Activated naive CD4-positive, alpha-beta T cell treated with anti-CD3 and anti-CD28 coated beads, Interleukin-2, amount 10 ng/mL, durations not matched to agents 7 days and 5 days (primary cell): ENCODE data around the gene CCDC78.

Experiments used
- CTCF ChIA-PET: fragments of 350-600 bp; sonication (Branson Sonifier 250); formaldehyde crosslinking; loops from one replicate; lab custom pipeline; 2021; ENCODE audit warnings: antibody characterized with exemption; lab: Charles Lee
- DNase-seq: peaks from one replicate; pipeline ENCODE4 v3.0.0-alpha.2; 2020
- H3K27ac Mint-ChIP-seq: one replicate; pipeline ENCODE4 v1.8.0; 2021; ENCODE audit warnings: mild to moderate bottlenecking, moderate library complexity, mixed read lengths
- H3K27me3 Mint-ChIP-seq: one replicate; pipeline ENCODE4 v1.8.0; 2021; ENCODE audit warnings: mild to moderate bottlenecking, mixed read lengths
- H3K36me3 Mint-ChIP-seq: one replicate; pipeline ENCODE4 v1.8.0; 2021; ENCODE audit warnings: mixed read lengths
- H3K4me1 Mint-ChIP-seq: one replicate; pipeline ENCODE4 v1.8.0; 2021; ENCODE audit warnings: mixed read lengths
- H3K4me3 Mint-ChIP-seq: one replicate; pipeline ENCODE4 v1.8.0; 2021; ENCODE audit warnings: mild to moderate bottlenecking, moderate library complexity, mixed read lengths
- H3K9me3 Mint-ChIP-seq: one replicate; pipeline ENCODE4 v1.8.0; 2021; ENCODE audit warnings: mixed read lengths

The CCDC78 gene

DNA sequence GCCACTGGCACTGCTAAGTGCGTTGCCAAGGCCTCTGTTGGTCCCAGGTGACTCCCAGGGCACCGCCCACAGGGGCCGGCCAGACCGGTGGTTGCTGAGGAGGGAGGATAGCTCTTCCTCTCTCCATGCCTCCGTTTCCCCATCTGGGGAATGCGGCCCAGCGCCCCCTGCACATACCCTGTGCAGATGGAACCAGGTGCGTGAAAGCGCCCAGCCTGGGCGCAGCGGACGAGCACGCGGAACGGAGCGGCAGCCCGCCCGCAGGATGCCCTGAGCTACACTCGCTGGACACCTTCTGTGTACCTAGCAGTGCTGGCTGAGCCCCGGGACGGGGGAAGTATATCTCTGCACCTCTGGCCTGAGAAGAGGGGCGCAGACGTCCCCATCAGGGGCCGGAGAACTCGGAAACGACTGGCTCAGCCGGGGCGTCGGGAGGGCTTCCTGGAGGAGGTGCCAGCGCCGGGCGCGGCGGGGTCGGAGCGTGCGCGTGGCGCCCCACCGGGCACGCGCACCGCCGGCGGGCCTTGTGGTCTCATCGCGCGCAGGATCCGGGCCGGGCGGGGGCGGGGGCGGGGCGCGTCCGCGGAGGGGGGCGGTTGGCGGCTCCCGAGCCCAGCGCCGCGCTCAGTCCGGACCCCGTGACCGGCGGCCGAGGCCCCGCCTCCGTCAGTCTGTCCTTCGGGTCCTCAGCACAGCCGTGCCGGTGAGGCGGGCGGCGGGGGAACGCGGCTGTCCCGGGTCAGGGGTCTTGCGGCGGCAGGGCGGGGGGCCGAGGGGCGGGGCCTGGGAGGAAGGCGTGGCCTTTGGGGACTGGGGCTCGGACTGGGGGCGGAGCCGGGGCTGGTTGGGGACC, at the start of gene CCDC78, which contains the start of gene HAGHL:
Gene CCDC78, minus strand, starts transcription at position 6 of the 853 bp plus-strand sequence. CDS start 76 bp downstream, outside the sequence.
Gene HAGHL, plus strand, starts transcription at position 669 of the 853 bp plus-strand sequence. CDS start 404 bp downstream, outside the sequence.
- H3K36me3 Mint-ChIP-seq, result no peaks in the 10 kb centered on the region
- peak within 1 kb of the TSS; percentile 70 for H3K4me3 Mint-ChIP-seq
- no peak within 1 kb of the TSS for H3K27ac Mint-ChIP-seq
- H3K9me3 Mint-ChIP-seq, result no peaks in the 10 kb centered on the region
- peaks cover 7% of the 10 kb centered on the region for H3K4me1 Mint-ChIP-seq
- CTCF ChIA-PET, result interaction anchor here (1.0 to 3.2 kb wide), 3 partner anchors 9 to 14 kb away, joined by 4 to 10 read pairs (median 6); partner anchors contain the start of gene METRN
- peak; percentile 79 for DNase-seq
- peaks cover 43% of the 10 kb centered on the region for H3K27me3 Mint-ChIP-seq

DNA sequence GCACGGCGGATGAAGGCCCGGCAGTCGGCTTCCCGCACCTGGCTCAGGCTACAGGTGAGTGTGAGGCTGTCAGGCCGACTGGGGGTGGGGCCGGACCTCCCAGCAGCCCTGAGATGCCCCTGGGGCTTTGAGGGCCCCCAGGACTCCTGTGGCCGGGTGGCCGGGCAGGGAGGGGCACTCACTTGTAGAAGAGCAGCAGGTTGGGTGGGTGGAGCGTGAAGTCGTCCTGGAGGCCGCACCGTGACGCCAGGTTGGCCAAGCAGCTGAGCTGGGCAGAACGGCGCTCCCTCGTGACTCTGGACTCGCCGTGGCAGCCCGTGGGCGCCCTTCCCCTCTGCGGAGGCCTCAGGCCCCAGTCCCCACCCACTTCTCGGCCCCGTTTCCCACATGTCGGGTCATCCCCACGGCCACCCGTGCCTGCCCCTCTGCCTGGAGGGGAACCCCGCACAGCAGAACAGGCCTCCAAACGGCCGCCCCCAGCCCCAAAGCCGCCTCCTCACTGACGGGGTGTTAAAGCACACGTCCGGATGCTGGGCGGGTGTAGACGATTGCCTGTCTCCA, 49.1 kb upstream of the CCDC78 start:
- no peaks in the 10 kb centered on the region for H3K4me1 Mint-ChIP-seq
- H3K4me3 Mint-ChIP-seq, result no peak overlapping the region
- no peak overlapping the region for H3K27ac Mint-ChIP-seq
- no peak for DNase-seq
- CTCF ChIA-PET, result no interaction called here
- peaks cover 5% of the 10 kb centered on the region for H3K27me3 Mint-ChIP-seq
- no peaks in the 10 kb centered on the region for H3K36me3 Mint-ChIP-seq
- H3K9me3 Mint-ChIP-seq, result no peaks in the 10 kb centered on the region

DNA sequence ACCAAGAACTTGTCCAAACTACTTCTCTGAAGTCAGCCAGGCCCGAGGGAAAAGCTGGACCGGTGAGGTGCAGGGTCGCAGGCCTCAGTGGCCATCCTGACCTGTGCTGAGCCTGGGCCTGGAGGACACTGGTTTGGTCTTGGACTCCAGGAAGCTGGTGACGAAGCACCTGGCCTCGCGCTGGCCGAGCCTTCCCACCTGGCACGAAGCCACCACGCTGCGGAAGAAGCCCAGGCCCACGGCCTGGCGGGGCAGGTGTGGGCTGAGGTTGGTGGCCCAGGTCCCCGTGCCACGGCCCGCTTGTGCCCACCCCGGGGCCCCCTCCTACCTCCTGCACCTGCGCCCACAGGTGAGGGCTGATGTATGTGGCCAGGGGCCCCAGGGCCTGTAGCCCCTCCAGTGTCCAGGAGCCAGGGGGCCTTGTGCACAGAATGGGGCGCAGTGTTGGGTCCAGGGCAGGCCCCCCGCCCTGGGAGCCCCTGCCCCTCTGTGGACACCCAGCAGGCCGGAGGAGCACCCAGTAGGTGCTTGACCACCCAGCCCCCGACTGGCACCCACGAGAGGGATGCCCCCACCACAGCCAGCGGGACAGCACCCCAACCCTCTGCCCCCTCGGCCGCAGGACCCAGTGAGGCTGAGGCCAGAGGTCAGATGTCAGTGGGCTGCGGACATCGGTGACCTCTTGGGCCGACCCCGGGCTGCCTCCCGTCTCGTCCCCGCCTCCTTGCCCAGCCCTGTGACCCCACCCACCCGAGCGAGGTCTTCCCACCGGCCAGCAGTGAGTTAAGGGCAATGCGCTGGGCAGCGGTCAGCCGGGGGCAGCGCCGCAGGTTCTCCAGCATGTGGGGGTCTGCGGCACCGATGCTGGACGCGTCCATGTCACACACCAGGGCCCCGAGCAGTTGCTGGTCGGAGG, 48.1 kb upstream of the CCDC78 start:
- H3K27me3 Mint-ChIP-seq, result peaks cover 5% of the 10 kb centered on the region
- no peaks in the 10 kb centered on the region for H3K4me1 Mint-ChIP-seq
- H3K36me3 Mint-ChIP-seq, result no peaks in the 10 kb centered on the region
- H3K4me3 Mint-ChIP-seq, result no peak overlapping the region
- H3K9me3 Mint-ChIP-seq, result no peaks in the 10 kb centered on the region
- DNase-seq, result no peak
- CTCF ChIA-PET, result no interaction called here
- H3K27ac Mint-ChIP-seq, result no peak overlapping the region

DNA sequence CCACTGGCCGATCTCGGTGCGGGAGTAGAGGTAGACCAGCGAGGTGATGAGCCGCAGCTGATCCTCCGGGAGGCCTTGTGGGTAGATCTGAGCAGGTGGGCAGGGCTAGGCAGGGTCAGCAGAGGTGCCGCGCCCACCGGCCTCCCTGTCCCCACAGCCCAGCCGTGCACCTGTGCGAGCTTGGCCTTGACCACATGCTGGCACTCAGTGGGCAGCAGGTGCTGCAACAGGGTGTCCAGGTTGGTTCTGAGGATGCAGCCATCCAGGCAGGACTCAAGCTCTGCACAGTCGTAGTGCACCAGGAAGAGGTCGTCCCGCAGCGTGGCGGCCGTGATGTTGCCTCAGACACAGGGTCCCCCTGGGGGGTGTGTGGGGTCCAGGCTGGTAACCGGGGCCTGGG, 46.7 kb upstream of the CCDC78 start:
- Mint-ChIP-seq H3K27me3 (peaks cover 7% of the 10 kb centered on the region), H3K4me1 (no peaks in the 10 kb centered on the region)

DNA sequence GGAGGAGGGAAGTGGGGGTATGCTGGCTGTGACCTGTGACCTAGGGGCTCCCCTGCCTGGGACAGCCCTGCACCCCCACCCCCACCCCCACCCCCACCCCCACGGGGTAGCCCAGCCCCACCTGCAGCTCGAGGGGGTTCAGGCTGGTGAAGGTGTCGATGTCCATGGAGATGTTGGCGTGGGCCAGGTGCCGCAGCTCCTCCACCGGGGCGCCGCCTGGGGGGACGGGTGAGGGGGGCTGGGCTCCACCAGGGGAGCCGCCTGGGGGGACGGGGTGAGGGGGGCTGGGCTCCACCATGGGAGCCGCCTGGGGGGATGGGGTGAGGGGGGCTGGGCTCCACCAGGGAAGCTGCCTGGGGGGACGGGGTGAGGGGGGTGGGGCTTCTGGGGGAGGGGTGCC, 44.2 kb upstream of the CCDC78 start:
- Mint-ChIP-seq H3K27ac (no peak overlapping the region), H3K4me3 (no peak overlapping the region), H3K27me3 (peaks cover 3% of the 10 kb centered on the region), H3K4me1 (no peaks in the 10 kb centered on the region), H3K9me3 (no peaks in the 10 kb centered on the region), H3K36me3 (no peaks in the 10 kb centered on the region)
- CTCF ChIA-PET, result no interaction called here
- no peak for DNase-seq

More for the DNA sequence above, 46.7 kb upstream of the CCDC78 start:
- Mint-ChIP-seq H3K36me3 (no peaks in the 10 kb centered on the region), H3K27ac (no peak overlapping the region), H3K4me3 (no peak overlapping the region), H3K9me3 (no peaks in the 10 kb centered on the region)
- no peak for DNase-seq
- CTCF ChIA-PET, result no interaction called here

DNA sequence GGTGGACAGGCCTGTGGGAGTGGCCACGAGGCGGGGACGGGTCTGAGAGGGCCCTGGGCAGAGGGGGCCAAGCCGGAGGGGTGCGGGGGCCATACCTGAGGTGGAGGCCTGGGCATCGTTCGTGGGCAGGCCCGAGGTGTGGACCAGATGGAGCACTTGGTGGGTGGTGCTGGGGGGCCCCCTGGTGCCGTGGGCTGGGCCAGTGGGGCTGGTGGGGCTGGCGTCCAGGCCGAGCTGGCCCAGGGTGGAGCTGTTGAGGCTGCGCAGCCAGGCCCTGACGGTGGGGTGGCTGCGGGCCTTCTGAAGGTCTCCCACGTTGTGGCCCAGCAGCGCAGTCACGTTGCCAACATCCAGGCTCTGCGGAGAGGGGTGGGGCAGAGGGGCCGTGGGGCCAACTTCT, 43.7 kb upstream of the CCDC78 start:
- CTCF ChIA-PET, result no interaction called here
- H3K27me3 Mint-ChIP-seq, result peaks cover 3% of the 10 kb centered on the region

DNA sequence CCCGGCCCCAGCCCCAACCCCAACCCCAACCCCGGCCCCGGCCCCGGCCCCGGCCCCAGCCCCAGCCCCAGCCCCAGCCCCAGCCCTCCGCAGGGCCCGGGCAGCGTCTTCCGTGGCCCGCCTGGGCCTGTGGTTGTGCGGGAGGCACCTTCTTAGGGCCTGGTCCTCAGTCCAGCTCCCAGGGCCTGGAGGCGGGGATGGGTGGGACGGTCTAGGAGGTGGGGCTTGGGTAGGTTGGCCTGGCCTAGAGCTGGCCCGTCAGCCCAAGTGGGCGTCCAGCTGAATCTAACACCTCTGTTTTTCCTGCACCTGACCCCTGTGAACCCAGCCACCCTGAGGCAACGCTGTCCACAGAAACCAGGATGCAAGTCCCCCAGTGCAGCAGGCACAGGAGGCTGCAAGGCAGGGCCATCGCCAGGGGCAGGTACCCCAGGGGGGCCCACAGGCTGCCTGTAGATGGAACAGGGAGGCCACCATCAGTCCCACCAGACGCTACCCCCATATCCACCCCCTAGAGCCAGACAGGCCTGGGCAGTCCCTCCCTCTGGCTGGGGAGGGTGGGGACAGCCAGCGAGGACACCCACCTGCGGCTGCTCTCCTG, 43.0 kb upstream of the CCDC78 start:
- Mint-ChIP-seq H3K4me1 (no peaks in the 10 kb centered on the region), H3K4me3 (no peak overlapping the region), H3K27me3 (peaks cover 3% of the 10 kb centered on the region), H3K36me3 (no peaks in the 10 kb centered on the region), H3K27ac (no peak overlapping the region), H3K9me3 (no peaks in the 10 kb centered on the region)
- DNase-seq, result no peak
- CTCF ChIA-PET, result no interaction called here

More for the DNA sequence above, 43.7 kb upstream of the CCDC78 start:
- no peaks in the 10 kb centered on the region for H3K9me3 Mint-ChIP-seq
- H3K4me3 Mint-ChIP-seq, result no peak overlapping the region
- H3K4me1 Mint-ChIP-seq, result no peaks in the 10 kb centered on the region
- no peak overlapping the region for H3K27ac Mint-ChIP-seq
- H3K36me3 Mint-ChIP-seq, result no peaks in the 10 kb centered on the region
- no peak for DNase-seq

DNA sequence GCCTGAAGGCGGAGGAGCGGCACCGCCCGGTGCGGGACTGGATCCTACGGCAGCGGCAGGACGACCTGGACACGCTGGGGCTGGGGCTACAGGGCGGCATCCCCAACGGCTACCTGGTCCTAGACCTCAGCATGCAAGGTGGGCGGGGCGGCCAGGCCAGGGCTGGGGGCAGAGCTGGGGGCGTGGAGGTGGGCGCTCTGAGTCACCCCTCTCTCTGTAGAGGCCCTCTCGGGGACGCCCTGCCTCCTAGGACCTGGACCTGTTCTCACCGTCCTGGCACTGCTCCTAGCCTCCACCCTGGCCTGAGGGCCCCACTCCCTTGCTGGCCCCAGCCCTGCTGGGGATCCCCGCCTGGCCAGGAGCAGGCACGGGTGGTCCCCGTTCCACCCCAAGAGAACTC, 42.2 kb upstream of the CCDC78 start:
- H3K4me1 Mint-ChIP-seq, result no peaks in the 10 kb centered on the region
- DNase-seq, result no peak

DNA sequence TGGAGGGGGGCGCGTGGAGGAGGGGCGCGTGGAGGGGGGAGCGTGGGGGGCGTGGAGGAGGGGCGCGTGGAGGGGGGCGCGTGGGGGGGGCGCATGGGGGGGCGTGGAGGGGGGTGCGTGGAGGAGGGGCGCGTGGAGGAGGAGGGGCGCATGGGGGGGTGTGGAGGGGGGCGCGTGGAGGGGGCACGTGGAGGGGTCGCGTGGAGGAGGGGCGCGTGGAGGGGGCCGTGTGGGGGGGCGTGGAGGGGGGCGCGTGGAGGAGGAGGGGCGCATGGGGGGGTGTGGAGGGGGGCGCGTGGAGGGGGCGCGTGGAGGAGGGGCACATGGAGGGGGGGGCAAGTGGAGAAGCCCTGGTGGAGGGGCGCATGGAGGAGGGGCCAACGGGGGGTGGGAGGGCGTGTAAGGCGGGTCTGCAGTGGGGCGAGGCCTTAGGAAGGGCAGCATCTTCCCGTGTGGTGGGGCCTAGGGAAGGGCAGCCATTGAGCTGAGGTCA, 41.5 kb upstream of the CCDC78 start:
- H3K4me3 Mint-ChIP-seq, result no peak overlapping the region
- CTCF ChIA-PET, result no interaction called here

More for the DNA sequence above, 42.2 kb upstream of the CCDC78 start:
- peaks cover 3% of the 10 kb centered on the region for H3K27me3 Mint-ChIP-seq
- CTCF ChIA-PET, result no interaction called here
- H3K4me3 Mint-ChIP-seq, result no peak overlapping the region
- no peaks in the 10 kb centered on the region for H3K9me3 Mint-ChIP-seq
- H3K27ac Mint-ChIP-seq, result no peak overlapping the region
- H3K36me3 Mint-ChIP-seq, result no peaks in the 10 kb centered on the region

DNA sequence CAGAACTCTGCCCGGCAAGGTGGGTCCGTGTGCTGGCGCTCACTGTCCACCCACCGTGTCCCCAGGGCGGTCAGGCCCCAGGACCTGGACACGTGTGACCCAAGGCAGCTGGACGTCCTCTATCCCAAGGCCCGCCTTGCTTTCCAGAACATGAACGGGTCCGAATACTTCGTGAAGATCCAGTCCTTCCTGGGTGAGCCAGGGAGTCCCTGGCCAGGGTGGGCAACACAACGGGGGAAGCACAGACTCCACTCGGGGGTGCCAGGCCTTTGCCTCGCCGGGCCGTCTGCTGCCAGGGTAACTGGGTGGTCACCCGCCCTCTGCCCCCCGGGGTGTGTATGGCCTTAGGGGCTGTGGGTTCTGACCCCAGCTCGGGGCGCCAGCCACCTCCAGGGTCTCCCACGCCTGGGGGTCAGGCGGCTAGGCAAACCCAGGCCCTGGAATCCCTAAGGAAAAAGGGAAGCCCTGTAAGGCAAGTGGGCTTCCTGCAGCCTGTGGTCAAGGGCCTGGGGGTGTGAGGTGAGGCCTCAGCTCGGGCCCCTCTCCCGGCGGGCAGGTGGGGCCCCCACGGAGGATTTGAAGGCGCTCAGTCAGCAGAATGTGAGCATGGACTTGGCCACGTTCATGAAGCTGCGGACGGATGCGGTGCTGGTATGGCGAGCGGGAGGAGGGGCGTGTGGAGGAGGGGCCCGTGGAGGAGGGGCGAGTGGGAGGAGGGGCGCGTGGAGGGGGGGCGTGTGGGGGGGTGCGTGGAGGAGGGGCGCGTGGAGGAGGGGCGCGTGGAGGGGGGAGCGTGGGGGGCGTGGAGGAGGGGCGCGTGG, 40.8 kb upstream of the CCDC78 start:
- no peaks in the 10 kb centered on the region for H3K36me3 Mint-ChIP-seq
- H3K9me3 Mint-ChIP-seq, result no peaks in the 10 kb centered on the region
- H3K4me3 Mint-ChIP-seq, result no peak overlapping the region
- no peaks in the 10 kb centered on the region for H3K4me1 Mint-ChIP-seq
- no peak for DNase-seq
- H3K27ac Mint-ChIP-seq, result no peak overlapping the region
- CTCF ChIA-PET, result no interaction called here
- H3K27me3 Mint-ChIP-seq, result peaks cover 3% of the 10 kb centered on the region

More for the DNA sequence above, 41.5 kb upstream of the CCDC78 start:
- no peak for DNase-seq
- no peaks in the 10 kb centered on the region for H3K4me1 Mint-ChIP-seq
- no peaks in the 10 kb centered on the region for H3K9me3 Mint-ChIP-seq
- no peaks in the 10 kb centered on the region for H3K36me3 Mint-ChIP-seq
- H3K27ac Mint-ChIP-seq, result no peak overlapping the region
- H3K27me3 Mint-ChIP-seq, result peaks cover 3% of the 10 kb centered on the region

DNA sequence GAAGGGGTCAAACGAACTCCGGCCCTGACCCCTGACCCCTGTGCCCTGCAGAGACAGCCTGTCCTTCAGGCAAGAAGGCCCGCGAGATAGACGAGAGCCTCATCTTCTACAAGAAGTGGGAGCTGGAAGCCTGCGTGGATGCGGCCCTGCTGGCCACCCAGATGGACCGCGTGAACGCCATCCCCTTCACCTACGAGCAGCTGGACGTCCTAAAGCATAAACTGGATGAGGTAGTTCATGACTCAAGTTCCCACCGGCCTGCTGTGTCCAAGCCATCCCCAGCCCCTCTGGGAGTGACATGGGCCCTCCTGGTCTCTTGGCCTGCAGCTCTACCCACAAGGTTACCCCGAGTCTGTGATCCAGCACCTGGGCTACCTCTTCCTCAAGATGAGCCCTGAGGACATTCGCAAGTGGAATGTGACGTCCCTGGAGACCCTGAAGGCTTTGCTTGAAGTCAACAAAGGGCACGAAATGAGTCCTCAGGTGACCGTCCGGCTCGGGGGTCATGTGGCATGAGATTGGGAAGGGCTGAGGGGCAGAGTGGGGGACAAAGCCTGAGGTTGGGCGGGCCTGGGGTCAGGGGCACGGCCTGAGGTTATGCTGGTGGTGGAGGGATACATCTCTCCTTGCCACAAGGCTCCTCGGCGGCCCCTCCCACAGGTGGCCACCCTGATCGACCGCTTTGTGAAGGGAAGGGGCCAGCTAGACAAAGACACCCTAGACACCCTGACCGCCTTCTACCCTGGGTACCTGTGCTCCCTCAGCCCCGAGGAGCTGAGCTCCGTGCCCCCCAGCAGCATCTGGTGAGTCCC, 40.0 kb upstream of the CCDC78 start:
- Mint-ChIP-seq H3K4me3 (no peak overlapping the region), H3K9me3 (no peaks in the 10 kb centered on the region), H3K4me1 (no peaks in the 10 kb centered on the region), H3K27me3 (peaks cover 3% of the 10 kb centered on the region), H3K36me3 (no peaks in the 10 kb centered on the region), H3K27ac (no peak overlapping the region)
- CTCF ChIA-PET, result no interaction called here
- DNase-seq, result no peak

DNA sequence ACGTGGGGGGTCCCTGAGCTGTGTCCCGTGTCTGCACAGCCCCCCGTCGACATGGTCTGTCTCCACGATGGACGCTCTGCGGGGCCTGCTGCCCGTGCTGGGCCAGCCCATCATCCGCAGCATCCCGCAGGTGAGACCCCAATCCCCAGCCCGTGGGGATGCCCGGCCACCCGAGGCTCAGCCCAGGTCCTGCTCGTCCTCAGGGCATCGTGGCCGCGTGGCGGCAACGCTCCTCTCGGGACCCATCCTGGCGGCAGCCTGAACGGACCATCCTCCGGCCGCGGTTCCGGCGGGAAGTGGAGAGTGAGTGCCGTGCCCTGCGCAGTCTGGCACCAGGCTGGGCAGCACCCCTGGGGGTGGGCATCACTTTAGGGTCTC, 39.2 kb upstream of the CCDC78 start:
- CTCF ChIA-PET, result no interaction called here
- H3K4me3 Mint-ChIP-seq, result no peak overlapping the region
- H3K4me1 Mint-ChIP-seq, result no peaks in the 10 kb centered on the region
- no peaks in the 10 kb centered on the region for H3K9me3 Mint-ChIP-seq
- no peaks in the 10 kb centered on the region for H3K36me3 Mint-ChIP-seq
- H3K27ac Mint-ChIP-seq, result no peak overlapping the region
- peaks cover 3% of the 10 kb centered on the region for H3K27me3 Mint-ChIP-seq
- no peak for DNase-seq
